HK-2 (cell line): Measurements from ENCODE around the gene MARVELD1.
A peak's percentile ranks its signal among the peaks of the same experiment; 100 is the strongest.

Experiments used
- DNase-seq: peaks from one replicate; pipeline ENCODE4 v3.0.0-alpha.2; 2018; ENCODE audit not compliant: unreplicated experiment

MARVELD1 gene

DNA sequence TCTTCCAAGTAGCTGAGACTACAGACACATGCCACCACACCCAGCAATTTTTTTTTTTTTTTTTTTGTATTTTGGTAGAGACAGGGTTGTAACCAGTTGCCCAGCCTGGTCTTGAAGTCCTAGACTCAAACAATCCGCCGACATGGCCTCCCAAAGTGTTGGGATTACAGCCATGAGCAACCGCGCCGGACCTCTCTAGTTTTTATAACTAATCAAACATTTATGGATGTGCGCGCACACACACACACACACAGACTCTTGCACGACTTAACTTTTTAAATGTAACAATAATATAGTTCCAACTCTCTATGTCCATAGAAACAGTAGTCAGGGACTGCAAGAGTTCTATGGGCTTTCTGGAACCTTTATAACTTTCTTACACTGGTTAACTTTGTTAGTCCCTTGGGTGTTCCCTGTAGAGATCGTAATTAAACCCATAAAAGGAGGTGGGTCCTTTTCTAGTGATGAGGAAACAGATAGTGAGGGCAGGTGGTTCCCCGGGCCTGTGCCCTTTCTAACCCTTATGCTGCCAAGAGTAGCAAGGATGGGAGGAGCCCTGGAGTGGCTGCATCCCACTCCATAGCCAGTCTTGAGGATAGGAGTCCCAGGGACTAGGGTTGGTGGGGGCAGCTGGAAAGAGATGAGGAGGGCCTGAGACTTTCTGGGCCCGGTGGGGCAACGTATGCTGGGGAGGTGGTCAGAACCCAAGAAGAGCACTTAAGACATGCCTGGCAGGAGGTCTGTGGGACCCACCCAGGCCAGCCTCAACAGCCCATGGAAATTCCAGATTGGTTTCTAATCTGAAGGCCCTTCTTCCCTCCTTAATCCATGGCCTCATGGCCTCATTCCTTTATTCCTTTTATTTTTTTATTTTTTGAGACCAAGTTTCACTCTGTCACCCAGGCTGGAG, 8.6 kb downstream of the MARVELD1 start:
- DNase-seq: no peak

DNA sequence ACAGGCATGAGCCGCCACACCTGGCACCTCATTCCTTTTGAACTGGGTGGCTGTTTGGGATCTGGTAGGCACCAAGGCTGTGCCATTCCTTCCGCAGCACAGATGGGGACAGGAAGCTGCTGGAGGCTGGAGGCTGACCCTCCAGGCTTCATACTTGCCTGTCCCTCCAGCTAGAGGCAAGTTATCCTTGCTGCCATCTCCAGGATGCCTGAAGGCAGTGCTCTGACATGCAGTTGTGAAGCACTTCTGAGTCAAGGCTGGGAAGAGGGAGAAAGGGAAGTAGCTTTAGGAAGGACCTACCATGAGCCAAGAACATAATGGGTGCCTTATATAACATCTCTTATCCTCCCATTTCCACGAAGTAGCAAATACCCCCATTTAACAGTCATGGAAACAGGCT, 9.5 kb downstream of the MARVELD1 start:
- DNase-seq: no peak

DNA sequence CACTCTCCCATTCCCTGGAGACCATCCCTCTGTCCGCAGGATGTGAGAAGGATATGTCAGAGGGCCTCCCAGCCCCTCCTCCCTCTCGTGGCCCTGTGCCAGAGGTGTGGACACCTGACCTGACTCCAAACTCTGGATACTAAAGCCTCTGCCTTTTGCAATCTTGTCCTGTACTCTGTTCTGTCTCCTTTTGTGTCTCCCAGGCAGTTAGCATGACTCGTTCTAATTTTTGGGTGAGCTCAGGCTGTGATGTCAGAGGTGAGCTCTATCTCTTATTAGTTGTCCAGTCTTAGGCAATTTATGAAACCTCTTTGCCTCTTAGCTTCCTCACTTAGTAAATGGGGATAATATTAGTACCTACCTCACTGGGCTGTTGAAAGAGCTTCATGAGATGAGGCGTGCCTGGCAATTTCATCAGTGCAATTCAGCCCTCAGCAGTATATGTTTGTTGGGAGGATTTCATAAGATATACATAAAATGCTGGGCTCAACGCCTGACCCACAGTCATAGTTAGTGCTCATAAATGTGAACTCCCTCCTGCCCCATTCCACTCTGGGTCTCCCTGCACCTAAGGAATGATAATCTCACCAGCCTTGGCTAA, 10.9 kb downstream of the MARVELD1 start:
- no peak for DNase-seq

DNA sequence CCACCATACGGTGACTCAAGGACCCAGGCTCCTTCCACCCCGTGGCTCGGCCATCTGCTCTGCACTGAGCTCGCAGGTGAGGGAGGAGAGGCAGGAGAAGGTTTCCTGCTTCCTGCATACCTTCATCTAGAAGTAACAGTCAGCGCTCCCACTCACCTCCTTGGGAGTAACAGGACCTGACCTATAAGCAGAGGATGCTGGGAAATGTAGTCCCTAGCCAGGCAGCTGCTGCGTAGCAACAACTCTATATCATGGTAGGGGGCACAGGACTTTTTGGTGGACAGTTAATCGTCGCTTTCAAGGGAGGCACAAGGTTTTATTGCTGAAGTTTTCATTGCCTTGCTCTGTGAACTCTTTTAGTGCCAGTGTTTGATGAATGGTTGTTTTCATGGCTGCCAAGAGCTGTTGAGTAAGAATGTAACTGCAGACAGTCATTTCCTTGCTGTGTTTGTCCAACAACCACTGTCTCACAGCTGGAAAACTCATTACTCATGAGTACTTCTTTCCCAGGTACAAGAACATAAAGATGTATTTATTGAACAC, 13.2 kb downstream of the MARVELD1 start:
- no peak for DNase-seq

DNA sequence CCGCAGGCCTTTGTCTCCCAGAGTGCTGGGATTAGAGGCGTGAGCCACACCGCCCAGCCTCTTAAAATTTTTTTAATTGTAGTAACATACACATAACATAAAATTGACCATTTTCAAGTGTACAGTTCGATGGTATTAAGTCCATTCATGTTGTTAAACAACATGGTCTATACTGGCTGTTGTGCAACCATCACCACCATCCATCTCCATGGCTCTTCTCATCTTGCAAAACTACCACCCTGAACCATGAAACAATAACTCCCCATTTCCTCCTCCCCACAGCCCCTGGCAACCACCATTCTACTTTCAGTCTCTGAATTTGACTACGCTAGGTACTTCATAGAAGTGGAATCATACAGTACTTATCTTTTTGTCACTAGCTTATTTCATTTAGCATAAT, 15.5 kb downstream of the MARVELD1 start:
- no peak for DNase-seq

DNA sequence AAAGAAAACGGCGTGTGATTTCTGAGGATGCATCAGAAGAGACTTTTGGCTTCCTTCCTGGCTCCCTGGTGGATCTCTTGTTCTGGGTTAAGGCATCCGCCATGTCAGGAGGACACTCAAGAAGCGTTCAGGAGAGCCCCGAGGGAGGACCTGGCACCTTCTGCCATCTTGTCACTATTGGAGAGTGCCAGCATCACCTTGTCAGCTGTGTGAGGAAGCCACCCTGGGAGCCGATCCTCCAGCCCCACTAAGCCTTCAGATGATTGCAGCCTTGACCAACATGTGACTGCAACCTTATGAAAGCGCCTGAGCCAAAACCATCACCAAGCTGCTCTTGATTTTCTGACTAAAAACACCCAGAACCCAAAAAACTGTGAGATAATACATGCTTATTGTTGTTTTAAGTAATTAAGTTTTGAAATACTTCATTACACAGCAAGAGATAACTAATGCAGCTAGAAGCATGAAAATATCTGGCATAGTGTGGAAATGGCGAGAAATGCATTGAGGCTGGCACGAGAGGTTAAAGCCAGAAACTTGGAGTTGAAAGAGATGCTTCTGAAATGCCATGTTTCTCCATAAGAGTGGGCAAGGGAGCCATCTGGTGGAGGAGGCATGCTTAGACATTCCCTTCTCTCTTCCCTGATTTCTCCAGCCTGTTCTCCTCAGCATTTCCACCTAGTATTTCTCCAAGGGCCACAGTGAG, 18.0 kb downstream of the MARVELD1 start:
- peak; percentile 60 for DNase-seq

DNA sequence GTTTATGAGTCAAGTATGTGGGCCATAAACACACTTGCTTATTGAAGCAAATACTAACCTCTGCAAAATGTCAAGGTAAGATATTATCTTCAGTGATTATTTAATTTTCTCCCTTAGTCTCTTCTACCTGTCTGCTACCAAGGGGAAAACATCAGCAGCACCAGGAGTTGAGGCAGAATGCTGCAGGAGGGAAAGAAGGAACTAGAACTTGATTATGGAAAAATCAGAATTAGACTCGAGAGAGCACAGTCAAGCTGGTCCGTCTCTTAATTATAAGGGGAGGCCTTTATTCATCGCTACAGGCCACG, 18.5 kb downstream of the MARVELD1 start:
- DNase-seq: no peak

DNA sequence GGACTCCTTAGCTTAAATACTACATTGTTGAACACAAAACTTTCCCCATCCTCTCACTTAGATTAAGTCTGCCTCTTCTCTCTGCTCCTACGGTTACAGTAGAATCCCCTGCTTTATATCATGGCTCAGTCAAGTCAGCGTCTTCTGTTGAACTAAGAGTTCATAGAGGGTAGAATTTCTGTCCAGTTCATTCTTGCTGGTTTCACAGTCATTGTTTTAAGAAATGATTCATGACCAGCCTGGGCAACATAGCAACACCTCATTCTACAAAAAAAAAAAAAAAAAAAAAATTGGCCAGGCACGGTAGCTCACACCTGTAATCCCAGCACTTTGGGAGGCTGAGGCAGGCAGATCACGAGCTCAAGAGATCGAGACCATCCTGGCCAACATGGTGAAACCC, 19.7 kb downstream of the MARVELD1 start:
- no peak for DNase-seq

DNA sequence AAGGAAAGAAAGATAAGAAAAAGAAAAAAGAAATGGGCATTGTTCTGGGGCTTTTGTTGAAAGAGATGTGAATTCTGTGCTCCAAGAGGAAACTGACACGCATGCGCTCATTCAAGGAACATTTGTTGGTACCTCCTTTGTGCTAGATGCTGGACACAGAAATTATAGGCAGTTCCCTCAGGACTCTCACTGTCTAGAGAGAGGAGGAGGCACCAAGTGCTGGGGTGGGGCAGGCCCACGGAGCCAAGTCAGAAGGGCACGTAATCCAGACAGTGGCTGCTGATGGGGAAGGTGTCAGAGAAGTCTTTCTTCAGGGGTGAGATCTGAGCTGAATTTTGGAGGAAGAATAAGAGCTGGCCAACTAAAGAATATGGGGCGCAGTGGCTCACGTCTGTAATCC, 20.5 kb downstream of the MARVELD1 start:
- no peak for DNase-seq

DNA sequence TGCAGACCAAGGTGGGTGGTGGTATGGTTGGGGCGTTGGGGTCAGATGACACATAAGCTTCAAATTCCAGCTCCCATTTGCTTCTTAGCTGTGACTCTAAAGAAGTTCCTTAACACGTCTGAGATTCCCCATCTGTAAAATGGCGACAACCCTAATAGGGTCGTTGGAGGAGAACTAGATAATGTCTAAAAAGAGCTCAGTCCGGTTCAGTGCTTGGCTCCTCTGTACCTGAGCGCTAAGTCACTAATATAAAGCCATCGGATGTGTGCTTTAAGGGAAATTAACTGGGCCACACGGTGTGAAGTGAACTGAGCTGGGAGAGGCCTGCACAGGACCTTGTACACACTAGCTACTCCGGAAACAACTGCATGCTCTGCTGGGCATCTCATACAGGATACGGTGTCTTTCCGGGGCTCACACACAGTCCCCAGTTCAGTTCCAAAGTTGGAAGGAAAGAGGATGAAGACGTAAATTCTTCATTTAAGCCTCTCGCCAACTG, 22.9 kb downstream of the MARVELD1 start:
- no peak for DNase-seq

DNA sequence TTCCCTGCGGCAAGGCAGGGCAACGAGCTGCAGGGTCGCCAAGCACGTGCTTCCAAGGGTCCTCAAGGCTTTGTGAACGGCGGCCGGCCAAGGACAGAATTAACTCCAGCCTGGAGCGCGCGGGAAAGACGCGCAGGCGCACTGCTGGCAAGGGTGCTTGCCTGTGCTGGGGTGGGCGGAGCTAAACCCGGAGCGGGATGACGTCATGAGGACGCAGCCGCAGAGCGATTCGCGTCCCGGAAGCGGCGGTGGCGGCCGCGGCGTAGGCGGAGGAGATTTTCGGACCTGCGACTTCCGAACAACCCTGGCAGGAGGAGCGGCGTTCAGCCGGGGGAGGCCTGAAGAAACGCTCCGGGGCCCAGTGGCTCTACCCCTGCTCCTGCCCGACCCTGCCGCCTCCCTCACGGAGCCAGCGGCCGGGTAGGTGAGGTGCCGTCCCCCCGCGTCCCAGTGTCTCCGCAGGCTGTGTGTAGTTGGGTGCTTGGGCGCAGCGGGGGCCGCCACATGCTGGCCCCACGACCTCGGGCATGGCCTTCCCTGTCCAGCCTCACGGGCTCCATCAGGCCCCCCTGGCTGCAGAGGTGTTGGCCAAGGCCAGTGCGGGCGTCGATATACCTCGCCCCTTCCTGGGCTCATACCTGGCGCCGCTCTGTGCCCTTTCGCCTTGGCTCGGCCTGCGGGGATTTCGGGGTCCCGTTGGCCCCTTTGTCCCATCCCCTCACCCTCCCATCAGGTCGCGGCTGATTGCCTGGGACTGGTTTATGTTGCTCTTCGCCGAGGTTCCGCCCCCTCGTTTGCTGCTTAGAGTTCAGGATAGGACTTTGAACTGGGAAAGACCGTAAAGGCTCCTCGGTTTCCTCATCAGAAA, 23.6 kb downstream of the MARVELD1 start, which contains the start of gene ZFYVE27:
Gene ZFYVE27, plus strand, starts transcription at position 227 of the 868 bp plus-strand sequence. CDS start 1,350 bp downstream, outside the sequence.
- DNase-seq: peak; percentile 99

DNA sequence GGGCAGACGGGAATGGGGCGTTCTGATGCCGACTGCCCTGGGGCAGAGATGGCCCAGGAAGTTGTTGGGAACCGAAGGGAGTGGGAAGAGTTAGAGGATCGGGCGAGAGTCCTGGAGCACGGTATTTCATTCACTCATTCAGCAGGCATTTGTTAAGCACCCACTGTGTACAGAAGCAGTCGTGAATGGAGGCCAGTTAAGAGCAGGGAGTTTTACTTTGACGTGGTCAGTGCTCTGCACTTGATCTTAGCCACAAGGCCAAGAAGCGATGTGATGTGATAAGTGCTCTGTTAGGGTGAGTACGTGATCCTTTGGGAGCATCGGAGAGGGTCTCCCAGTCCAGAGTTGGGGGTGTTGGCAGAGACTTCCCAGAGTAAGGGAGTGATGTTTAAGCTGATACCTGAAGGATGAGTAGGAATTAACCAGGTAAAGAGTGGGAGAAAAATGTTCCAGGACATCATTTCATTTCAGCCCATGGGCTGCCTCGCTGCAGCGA, 24.3 kb downstream of the MARVELD1 start:
- DNase-seq: no peak

DNA sequence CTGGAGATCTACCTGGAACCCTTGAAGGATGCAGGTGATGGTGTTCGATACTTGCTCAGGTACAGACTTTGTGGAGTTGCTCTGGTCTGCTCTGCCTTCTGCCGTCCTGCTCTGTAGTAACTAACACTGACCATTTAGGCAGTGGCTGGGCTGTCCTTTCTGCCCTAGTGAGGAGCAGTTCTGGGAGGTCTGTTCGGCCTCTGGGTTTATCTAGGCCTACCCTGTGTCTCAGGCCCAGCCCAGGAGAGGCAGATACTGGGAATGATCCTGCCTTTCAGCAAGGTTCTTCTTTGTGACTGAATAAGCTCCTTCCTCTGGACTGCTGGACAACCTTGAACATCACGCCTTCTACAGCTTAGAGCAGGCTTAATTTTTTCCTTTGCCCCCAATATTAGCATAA, 25.1 kb downstream of the MARVELD1 start:
- no peak for DNase-seq

DNA sequence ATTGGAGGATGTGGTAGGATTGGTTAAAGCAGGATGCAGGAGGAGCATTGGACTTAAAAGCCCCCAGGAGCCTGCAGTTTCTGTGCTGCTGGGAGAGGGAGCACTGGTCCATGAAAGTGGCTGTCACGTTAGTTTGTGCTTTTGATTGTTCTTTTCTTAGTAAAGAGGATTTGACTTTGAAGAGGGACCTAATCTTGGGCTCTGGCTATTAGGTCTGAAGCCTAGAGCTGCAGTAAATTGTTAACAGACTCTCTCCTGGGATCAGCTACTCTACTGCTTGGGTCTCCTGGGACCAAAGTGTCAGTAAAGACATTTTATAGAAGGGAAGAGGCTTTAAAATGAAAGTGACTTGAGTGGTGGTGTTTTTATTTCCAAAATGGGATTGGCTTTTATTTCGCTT, 27.1 kb downstream of the MARVELD1 start:
- no peak for DNase-seq

DNA sequence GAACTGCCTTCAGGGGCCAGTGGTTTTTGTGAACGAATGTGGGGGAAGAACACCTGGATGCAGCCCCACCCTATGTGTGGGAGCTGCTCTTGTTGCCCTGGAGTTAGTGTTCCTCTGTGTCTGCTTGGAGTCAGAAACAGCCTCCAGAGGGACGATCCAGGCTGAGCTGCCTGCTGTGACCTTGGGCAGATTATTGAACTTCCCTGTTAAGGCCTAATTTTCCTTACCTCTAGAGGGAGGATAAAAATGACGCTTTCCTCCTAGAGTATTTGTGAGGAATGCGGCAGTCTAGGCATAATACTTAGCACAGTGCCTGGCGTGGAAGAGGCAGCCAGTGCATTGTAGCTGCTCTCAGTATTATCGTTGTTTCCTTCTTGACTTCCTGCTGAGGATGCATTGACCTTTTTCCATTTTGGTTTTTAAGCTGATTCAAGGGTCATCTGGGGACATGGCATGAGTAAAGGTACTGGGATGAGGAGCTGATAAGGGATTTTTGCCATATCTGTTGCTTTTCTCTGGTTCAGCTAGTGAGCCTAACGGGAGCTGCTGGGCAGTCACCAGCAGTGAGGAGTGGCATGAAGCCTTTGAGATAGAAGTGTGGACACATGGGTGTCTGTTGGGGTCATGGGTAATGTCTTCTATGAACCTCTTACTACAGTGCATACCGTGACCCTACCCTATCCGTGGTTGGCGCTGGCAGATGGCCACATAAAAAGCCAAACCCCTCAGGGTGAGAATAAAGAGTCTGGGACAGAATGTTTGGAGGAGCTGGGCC, 29.8 kb downstream of the MARVELD1 start:
- DNase-seq: no peak

DNA sequence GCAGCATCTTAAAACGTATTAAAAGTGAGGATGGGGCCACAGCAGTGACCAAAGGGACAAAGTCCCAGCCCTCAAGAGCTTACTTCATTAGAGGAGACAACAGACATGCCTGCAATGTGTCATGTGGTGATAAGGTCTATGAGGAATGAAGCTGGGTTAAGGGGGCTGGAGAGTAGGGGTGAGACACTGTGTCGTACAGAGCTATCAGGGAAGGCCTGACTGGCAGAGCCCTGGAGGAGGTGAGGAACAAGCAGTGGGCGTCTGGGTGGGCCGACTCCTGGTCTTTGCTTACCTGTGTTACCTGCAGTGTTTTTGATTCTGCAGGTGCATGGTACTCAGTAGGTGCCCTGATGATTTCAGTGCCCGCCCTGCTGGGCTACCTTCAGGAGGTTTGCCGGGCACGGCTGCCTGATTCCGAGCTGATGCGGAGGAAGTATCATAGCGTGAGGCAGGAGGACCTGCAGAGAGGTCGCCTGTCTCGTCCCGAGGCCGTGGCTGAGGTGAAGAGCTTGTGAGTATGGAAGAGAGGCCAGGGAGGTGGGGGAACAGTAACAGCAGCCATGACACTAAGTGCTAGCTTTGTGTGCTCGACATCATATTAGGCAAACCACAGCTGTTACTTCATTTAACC, 31.0 kb downstream of the MARVELD1 start:
- no peak for DNase-seq

DNA sequence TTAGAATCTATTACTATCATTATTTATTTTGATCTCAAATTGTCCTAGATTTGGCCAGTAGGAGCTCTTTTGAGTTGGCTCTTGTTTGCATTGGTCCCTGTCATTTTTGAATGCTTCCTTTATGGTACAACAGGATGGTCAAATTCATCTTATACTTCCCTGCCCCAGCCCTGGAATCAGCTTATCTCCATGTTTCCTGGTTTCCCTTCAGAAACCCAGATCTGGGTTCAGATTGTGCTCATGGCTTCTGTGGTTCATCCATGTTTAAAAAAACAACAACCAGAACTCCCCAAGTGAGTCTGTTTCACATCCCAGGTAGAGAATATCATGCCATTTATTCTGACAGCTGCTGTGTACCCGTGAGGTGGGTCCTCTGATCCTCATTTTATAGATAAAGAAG, 34.0 kb downstream of the MARVELD1 start:
- no peak for DNase-seq

DNA sequence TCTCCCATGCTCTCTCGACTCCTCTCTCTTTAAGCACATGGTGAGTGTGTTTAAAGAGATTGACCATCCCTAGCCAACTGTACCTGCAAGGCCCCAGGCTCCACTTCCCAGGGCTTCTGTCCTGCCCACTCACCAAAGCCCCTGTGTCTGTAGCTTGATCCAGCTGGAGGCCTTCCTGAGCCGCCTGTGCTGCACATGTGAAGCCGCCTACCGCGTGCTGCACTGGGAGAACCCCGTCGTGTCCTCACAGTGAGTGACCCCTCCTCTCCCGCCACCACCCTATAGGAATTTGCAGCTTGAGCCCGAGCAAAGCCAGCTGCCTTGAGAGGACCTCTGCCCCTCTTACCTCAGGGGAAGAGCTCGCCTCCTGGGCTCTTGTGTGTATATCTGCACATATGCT, 34.6 kb downstream of the MARVELD1 start:
- DNase-seq: no peak

DNA sequence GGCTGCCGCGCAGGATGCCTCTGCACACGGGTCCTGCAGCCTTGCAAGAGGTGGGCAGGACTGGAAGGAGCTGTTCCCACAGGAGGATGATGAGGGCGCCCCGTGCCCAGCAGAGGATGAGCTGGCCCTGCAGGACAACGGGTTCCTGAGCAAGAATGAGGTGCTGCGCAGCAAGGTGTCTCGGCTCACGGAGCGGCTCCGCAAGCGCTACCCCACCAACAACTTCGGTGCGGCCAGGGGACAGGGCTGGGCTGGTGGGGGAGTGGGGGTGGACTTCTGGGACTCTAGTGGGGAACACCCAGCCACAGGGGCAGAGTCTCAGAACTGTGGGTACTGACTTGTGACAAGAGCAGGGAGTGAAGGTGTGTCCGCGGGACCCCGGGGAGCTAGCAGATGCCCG, 39.4 kb downstream of the MARVELD1 start:
- DNase-seq: no peak

DNA sequence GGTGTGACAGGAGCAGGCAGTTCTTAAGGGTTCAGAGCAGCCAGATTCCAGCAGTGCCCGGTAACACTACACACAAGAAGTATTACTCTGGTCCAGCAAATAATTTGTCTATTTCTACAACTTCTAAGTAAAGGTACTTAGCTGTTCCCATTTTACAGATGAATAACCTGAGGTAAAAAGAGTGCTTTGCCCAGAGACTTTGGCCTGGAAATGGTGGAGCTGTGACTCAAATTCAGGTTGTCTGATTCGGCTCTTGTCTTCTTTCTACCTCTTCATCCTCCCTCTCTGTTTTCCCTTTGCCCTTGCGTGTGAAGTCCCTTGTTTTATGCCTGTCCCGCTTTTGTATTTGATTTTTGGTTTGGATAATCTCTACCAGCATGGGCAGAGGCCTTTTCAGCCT, 41.2 kb downstream of the MARVELD1 start:
- DNase-seq: no peak
